ENCODE data around the gene GTPBP2.

Gene GTPBP2

DNA sequence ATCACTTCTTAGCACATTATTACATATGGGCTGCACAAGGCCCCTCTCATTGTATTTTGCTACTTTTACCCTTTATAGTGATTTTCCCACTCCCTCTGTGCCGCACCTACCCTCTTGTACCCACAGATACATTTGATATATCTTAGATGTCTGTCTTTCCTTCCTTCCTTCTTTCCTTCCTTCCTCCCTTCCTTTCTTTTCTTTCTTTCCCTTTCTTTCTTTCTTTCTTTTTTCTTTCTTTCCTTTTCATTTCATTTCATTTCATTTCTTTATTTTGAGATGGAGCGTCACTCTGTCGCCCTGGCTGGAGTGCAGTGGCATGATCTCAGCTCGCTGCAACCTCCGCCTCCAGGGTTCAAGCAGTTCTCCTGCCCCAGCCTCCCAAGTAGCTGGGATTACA lies 40.9 kb downstream of the GTPBP2 start:
- Histone ChIP-seq H3F3A (ENCODE audit: insufficient read depth, low read length) (no peaks in the 10 kb centered on the region), H3K4me1 (ENCODE audit: insufficient read depth, low read length, severe bottlenecking) (no peaks in the 10 kb centered on the region), H3K9me2 (ENCODE audit: low read depth, low read length) (no peaks in the 10 kb centered on the region), H3K27me3 (ENCODE audit: insufficient read depth, low read length) (no peaks in the 10 kb centered on the region), H3K27ac (ENCODE audit: low read depth, low read length, poor library complexity, severe bottlenecking) (no peak overlapping the region), H3K9me3 (ENCODE audit: low read length) (no peaks in the 10 kb centered on the region), H2AFZ (ENCODE audit: low read length) (no peak overlapping the region), H4K20me1 (ENCODE audit: insufficient read depth, low read length) (no peaks in the 10 kb centered on the region), H3K4me3 (ENCODE audit: low read depth, low read length, poor library complexity, severe bottlenecking) (no peak overlapping the region), H3K79me2 (ENCODE audit: insufficient read depth, low read length) (no peaks in the 10 kb centered on the region), H3K9ac (ENCODE audit: low read length) (no peak overlapping the region), H3K4me2 (ENCODE audit: low read length) (no peak overlapping the region), H3K36me3 (ENCODE audit: insufficient read depth, low read length) (peaks cover 89% of the 10 kb centered on the region)
- TF ChIP-seq, protein P1, sequence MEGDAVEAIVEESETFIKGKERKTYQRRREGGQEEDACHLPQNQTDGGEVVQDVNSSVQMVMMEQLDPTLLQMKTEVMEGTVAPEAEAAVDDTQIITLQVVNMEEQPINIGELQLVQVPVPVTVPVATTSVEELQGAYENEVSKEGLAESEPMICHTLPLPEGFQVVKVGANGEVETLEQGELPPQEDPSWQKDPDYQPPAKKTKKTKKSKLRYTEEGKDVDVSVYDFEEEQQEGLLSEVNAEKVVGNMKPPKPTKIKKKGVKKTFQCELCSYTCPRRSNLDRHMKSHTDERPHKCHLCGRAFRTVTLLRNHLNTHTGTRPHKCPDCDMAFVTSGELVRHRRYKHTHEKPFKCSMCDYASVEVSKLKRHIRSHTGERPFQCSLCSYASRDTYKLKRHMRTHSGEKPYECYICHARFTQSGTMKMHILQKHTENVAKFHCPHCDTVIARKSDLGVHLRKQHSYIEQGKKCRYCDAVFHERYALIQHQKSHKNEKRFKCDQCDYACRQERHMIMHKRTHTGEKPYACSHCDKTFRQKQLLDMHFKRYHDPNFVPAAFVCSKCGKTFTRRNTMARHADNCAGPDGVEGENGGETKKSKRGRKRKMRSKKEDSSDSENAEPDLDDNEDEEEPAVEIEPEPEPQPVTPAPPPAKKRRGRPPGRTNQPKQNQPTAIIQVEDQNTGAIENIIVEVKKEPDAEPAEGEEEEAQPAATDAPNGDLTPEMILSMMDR (IDR thresholded peaks at IDR 0.05; ENCODE audit: low read length) = no peak
- TF ChIP-seq EZH2 (IDR thresholded peaks at IDR 0.05; ENCODE audit: borderline replicate concordance, low read length) = no peak

DNA sequence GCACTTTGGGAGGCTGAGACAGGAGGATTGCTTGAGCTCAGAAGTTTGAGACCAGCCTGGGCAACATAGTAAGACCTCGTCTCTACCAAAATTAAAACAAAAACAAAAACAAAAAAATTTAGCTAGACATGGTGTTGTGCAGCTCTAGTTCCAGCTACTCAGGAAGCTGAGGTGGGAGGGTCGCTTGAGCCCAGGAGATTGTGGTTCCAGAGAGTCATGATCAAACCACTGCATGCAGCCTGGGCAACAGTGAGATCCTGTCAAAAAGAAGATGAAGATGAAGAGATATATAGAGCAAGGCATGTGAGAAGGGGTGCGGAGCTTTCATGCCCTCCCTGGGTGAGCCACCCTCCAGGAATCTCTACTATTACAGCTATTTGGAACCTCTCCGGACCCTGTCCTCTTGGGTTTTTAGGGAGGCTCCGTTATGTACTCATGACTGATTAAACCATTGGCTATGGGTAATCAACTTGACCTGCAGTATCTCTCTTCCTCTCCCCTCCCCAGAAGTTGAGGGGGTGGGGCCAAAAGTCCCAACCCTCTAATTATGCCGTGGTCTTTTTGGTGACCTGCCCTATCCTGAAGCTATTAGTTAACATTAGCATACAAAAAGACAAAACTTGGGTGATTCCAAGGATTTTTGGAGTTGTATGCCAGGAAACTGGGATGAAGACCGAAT lies 44.0 kb downstream of the GTPBP2 start:
- Histone ChIP-seq H3K9me2 (ENCODE audit: low read depth, low read length) (no peaks in the 10 kb centered on the region), H3K9ac (ENCODE audit: low read length) (no peak overlapping the region), H3K4me2 (ENCODE audit: low read length) (no peak overlapping the region), H3K4me3 (ENCODE audit: low read depth, low read length, poor library complexity, severe bottlenecking) (no peak overlapping the region), H3K27ac (ENCODE audit: low read depth, low read length, poor library complexity, severe bottlenecking) (no peak overlapping the region), H3K36me3 (ENCODE audit: insufficient read depth, low read length) (peaks cover 79% of the 10 kb centered on the region), H3F3A (ENCODE audit: insufficient read depth, low read length) (no peaks in the 10 kb centered on the region), H3K27me3 (ENCODE audit: insufficient read depth, low read length) (no peaks in the 10 kb centered on the region), H2AFZ (ENCODE audit: low read length) (no peak overlapping the region), H3K9me3 (ENCODE audit: low read length) (no peaks in the 10 kb centered on the region), H3K4me1 (ENCODE audit: insufficient read depth, low read length, severe bottlenecking) (no peaks in the 10 kb centered on the region), H3K79me2 (ENCODE audit: insufficient read depth, low read length) (no peaks in the 10 kb centered on the region), H4K20me1 (ENCODE audit: insufficient read depth, low read length) (no peaks in the 10 kb centered on the region)
- TF ChIP-seq, protein P1 (IDR thresholded peaks at IDR 0.05; ENCODE audit: low read length) = no peak
- TF ChIP-seq EZH2 (IDR thresholded peaks at IDR 0.05; ENCODE audit: borderline replicate concordance, low read length) = no peak

DNA sequence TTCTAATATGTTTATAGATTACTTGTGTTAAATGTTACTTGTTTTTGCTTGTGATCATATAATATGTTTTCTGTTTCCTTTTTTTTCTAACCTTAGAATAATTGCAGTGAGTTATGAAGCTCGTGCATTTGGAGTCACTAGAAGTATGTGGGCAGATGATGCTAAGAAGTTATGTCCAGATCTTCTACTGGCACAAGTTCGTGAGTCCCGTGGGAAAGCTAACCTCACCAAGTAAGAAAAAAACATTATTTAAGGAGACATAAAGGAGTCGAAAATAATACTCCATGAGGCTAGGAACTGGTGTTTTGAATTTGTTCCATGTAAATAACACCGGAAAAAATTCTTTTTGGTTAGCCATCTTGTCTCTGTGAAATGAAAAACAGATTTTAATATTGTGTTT lies 46.2 kb downstream of the GTPBP2 start:
- H3K9ac ChIP-seq (ENCODE audit: low read length) = no peak overlapping the region

More for the DNA sequence above, 46.2 kb downstream of the GTPBP2 start:
- H3K4me2 ChIP-seq (ENCODE audit: low read length) = no peak overlapping the region
- H3K4me3 ChIP-seq (ENCODE audit: low read depth, low read length, poor library complexity, severe bottlenecking) = no peak overlapping the region
- H3K9me2 ChIP-seq (ENCODE audit: low read depth, low read length) = no peaks in the 10 kb centered on the region
- no peak for TF ChIP-seq EZH2 (IDR thresholded peaks at IDR 0.05; ENCODE audit: borderline replicate concordance, low read length)
- TF ChIP-seq, protein P1 (IDR thresholded peaks at IDR 0.05; ENCODE audit: low read length) = no peak
- peaks cover 13% of the 10 kb centered on the region for H3K4me1 ChIP-seq (ENCODE audit: insufficient read depth, low read length, severe bottlenecking)
- H3K9me3 ChIP-seq (ENCODE audit: low read length) = no peaks in the 10 kb centered on the region
- H3K79me2 ChIP-seq (ENCODE audit: insufficient read depth, low read length) = peaks cover 17% of the 10 kb centered on the region
- no peak overlapping the region for H2AFZ ChIP-seq (ENCODE audit: low read length)
- H4K20me1 ChIP-seq (ENCODE audit: insufficient read depth, low read length) = no peaks in the 10 kb centered on the region
- peaks cover 72% of the 10 kb centered on the region for H3K36me3 ChIP-seq (ENCODE audit: insufficient read depth, low read length)
- no peaks in the 10 kb centered on the region for H3K27me3 ChIP-seq (ENCODE audit: insufficient read depth, low read length)
- no peaks in the 10 kb centered on the region for H3F3A ChIP-seq (ENCODE audit: insufficient read depth, low read length)
- H3K27ac ChIP-seq (ENCODE audit: low read depth, low read length, poor library complexity, severe bottlenecking) = no peak overlapping the region

Data from OCI-LY1 (cell line).